Measurements from ENCODE around the gene CNTNAP2.

DNA sequence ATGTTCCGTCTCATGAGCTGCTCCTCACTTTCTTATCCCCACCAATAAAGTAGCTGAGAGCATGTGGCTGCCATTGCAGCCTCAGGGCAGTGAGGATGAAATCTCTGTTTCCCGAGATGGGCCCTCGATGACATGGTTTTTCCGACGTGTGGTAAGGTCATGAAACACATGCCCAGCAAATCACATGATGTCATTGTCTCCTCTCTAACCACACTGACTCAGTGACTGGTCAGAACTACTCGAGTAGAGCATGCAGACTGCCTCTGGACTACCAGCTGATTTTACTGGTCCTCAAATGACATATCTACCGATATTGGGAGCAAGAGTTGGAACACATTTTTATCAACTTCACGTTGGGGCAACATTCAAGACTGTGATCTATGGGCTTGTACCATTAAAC lies 786.1 kb downstream of the CNTNAP2 start:
- TF ChIP-seq, protein P1, sequence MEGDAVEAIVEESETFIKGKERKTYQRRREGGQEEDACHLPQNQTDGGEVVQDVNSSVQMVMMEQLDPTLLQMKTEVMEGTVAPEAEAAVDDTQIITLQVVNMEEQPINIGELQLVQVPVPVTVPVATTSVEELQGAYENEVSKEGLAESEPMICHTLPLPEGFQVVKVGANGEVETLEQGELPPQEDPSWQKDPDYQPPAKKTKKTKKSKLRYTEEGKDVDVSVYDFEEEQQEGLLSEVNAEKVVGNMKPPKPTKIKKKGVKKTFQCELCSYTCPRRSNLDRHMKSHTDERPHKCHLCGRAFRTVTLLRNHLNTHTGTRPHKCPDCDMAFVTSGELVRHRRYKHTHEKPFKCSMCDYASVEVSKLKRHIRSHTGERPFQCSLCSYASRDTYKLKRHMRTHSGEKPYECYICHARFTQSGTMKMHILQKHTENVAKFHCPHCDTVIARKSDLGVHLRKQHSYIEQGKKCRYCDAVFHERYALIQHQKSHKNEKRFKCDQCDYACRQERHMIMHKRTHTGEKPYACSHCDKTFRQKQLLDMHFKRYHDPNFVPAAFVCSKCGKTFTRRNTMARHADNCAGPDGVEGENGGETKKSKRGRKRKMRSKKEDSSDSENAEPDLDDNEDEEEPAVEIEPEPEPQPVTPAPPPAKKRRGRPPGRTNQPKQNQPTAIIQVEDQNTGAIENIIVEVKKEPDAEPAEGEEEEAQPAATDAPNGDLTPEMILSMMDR (IDR thresholded peaks at IDR 0.05; ENCODE audit: insufficient read depth, low read length, poor library complexity, severe bottlenecking) = no peak
- TF ChIP-seq EZH2phosphoT487 (conservative IDR thresholded peaks at IDR 0.05; ENCODE audit: low read length) = no peak
